ENCODE results near the gene ZNF319.
"Not testable (repeated sequence)": the region's sequence is repeated elsewhere in the genome, so short reads cannot be mapped to it uniquely, and the experiment has no call there.

ZNF319 gene

GRCh38 chr16:57997528-57998265 is 2.8 kb downstream of the ZNF319 start:
- DNase-seq (ENCODE audit: low read depth in 2 of 2): no peak

- no peak for DNase-seq (ENCODE audit: low read depth in 2 of 2)
Observed at GRCh38 chr16:57997176-57997527, 3.3 kb downstream of the ZNF319 start.

- no peak for DNase-seq (ENCODE audit: low read depth in 2 of 2)
Observed at GRCh38 chr16:57996406-57997175, 3.9 kb downstream of the ZNF319 start.

GRCh38 chr16:57995721-57996405 is 4.6 kb downstream of the ZNF319 start:
- no peak for DNase-seq (ENCODE audit: low read depth in 2 of 2)

- peak in 1 of 2 donors; percentile 33 for DNase-seq (ENCODE audit: low read depth in 2 of 2)
Observed at GRCh38 chr16:57994778-57995177, 5.7 kb downstream of the ZNF319 start.

- no peak for DNase-seq (ENCODE audit: low read depth in 2 of 2)
Observed at GRCh38 chr16:57994361-57994760, 6.1 kb downstream of the ZNF319 start.

- no peak for DNase-seq (ENCODE audit: low read depth in 2 of 2)
Observed at GRCh38 chr16:57993897-57994296, 6.6 kb downstream of the ZNF319 start.

GRCh38 chr16:57993438-57993837 is 7.0 kb downstream of the ZNF319 start:
- no peak for DNase-seq (ENCODE audit: low read depth in 2 of 2)

- no peak for DNase-seq (ENCODE audit: low read depth in 2 of 2)
Observed at GRCh38 chr16:57992084-57992483, 8.4 kb downstream of the ZNF319 start.

GRCh38 chr16:57991551-57992059 is 8.9 kb downstream of the ZNF319 start:
- no peak for DNase-seq (ENCODE audit: low read depth in 2 of 2)

GRCh38 chr16:57988929-57989328 is 11.5 kb downstream of the ZNF319 start:
- DNase-seq (ENCODE audit: low read depth in 2 of 2): no peak

- no peak for DNase-seq (ENCODE audit: low read depth in 2 of 2)
Observed at GRCh38 chr16:57987441-57988177, 12.9 kb downstream of the ZNF319 start.

- no peak for DNase-seq (ENCODE audit: low read depth in 2 of 2)
Observed at GRCh38 chr16:57986196-57986595, 14.3 kb downstream of the ZNF319 start.

- no peak for DNase-seq (ENCODE audit: low read depth in 2 of 2)
Observed at GRCh38 chr16:57985204-57986181, 15.0 kb downstream of the ZNF319 start.

GRCh38 chr16:57984443-57985203 is 15.8 kb downstream of the ZNF319 start:
- DNase-seq (ENCODE audit: low read depth in 2 of 2): peak; percentile 89 to 91

GRCh38 chr16:57982385-57982784 is 18.1 kb downstream of the ZNF319 start:
- no peak for DNase-seq (ENCODE audit: low read depth in 2 of 2)

- DNase-seq (ENCODE audit: low read depth in 2 of 2): no peak
Observed at GRCh38 chr16:57981636-57982035, 18.8 kb downstream of the ZNF319 start.

GRCh38 chr16:57979006-57979585 is 21.4 kb downstream of the ZNF319 start:
- no peak for DNase-seq (ENCODE audit: low read depth in 2 of 2)

- not testable (repeated sequence) for DNase-seq (ENCODE audit: low read depth in 2 of 2)
Observed at GRCh38 chr16:57978070-57978465, 22.4 kb downstream of the ZNF319 start.
